Heart left ventricle (tissue), 16 donors: ENCODE results near the gene RNF181. TPM values are rescaled to one million over a fixed set of nuclear protein-coding genes. Genes with fewer than 3 reads are reported as not detected.
"Not testable (repeated sequence)": the region's sequence is repeated elsewhere in the genome, so short reads cannot be mapped to it uniquely, and the experiment has no call there.

Experiments used
- ATAC-seq, 4 donors: fragments of 200-7000 bp; cut with Tn5 transposase; one replicate each; pipeline ENCODE4 v1.9.1; 2020 to 2022; ENCODE audit warnings: moderate library complexity in 4 of 4, mild to moderate bottlenecking in 3 of 4, moderate number of reproducible peaks in 1 of 4
- DNase-seq, 5 donors: peaks; one replicate each; pipeline ENCODE4 v3.0.0-alpha.2; 2020
- H3K27ac ChIP-seq, 12 donors: fragments of 200-600 bp; sonication (generic) in 4 of 12; one replicate each; pipeline versions ENCODE4 v1.5.0 to v1.8.0; 2016 to 2022; ENCODE audit warnings: mild to moderate bottlenecking in 2 of 12
- H3K27me3 ChIP-seq, 9 donors: fragments of 200-600 bp; sonication (generic) in 2 of 9; one replicate each; pipeline versions ENCODE4 v1.5.1 to v1.8.0; 2016 to 2022; ENCODE audit warnings: mild to moderate bottlenecking in 3 of 9
- H3K36me3 ChIP-seq, 9 donors: fragments of 200-600 bp; sonication (generic) in 2 of 9; one replicate each; pipeline versions ENCODE4 v1.5.0 to v1.8.0; 2018 to 2022; ENCODE audit warnings: mild to moderate bottlenecking in 2 of 9
- H3K4me1 ChIP-seq, 12 donors: fragments of 200-600 bp; sonication (generic) in 4 of 12; one replicate each; pipeline versions ENCODE4 v1.5.0 to v1.8.0; 2016 to 2022; ENCODE audit warnings: mild to moderate bottlenecking in 3 of 12
- H3K4me3 ChIP-seq, 12 donors: fragments of 200-600 bp; sonication (generic) in 4 of 12; one replicate each; pipeline versions ENCODE4 v1.5.0 to v1.8.0; 2017 to 2022; ENCODE audit warnings: mild to moderate bottlenecking in 9 of 12, moderate library complexity in 4 of 12
- H3K9me3 ChIP-seq, 12 donors: fragments of 200-600 bp; sonication (generic) in 4 of 12; one replicate each; pipeline versions ENCODE4 v1.5.0 to v1.8.0; 2016 to 2022; ENCODE audit warnings: mild to moderate bottlenecking in 1 of 12
- CTCF ChIP-seq, 12 donors: fragments of 200-600 bp; sonication (generic) in 4 of 12; IDR thresholded peaks; one replicate each; pipeline versions ENCODE4 v1.5.0 to v1.8.0; 2018 to 2022; ENCODE audit warnings: antibody characterized with exemption in 12 of 12, mild to moderate bottlenecking in 5 of 12
- POLR2A ChIP-seq, 2 donors: fragments of 450-650 bp; IDR thresholded peaks; one replicate each; pipeline ENCODE4 v1.6.1; 2017; ENCODE audit warnings: antibody characterized with exemption in 2 of 2, mild to moderate bottlenecking in 2 of 2, moderate library complexity in 2 of 2
- WGBS, 4 donors: extraction: QIAGEN DNeasy Blood & Tissue Kit in 2 of 4; methylation state at CpG; one replicate each; pipeline versions ENCODE4 v1.1.5 to v1.1.7; 2013 to 2018; 5-methylcytosine and 5-hydroxymethylcytosine counted together
- intact Hi-C, 10 donors: fragments of 100-400 bp; cut with DNase I; formaldehyde crosslinking; loops; one replicate each; pipeline versions ENCODE4 v1.11.1 to v1.14.2; 2022
- polyA plus RNA-seq, 2 donors: library from polyadenylated mRNA; stranded (reverse); fragments of 200-250 nt; gene quantifications; one replicate each; pipeline ENCODE4 v1.2.3, GENCODE V29; 2013
- total RNA-seq, 9 donors: library from RNA; depleted of rRNA in 2 of 9; stranded (reverse); fragments of >200 nt in 2 of 9; fragmentation: NEBNext Ultra II Directional in 3 of 9; extraction: Animal tissue kit (Norgen Biotek cat#: 25700) in 3 of 9; gene quantifications; one replicate each; pipeline versions ENCODE4 v1.1.0 to v1.2.4, GENCODE V29; 2016 to 2023
- donor health status: ischemic (EF 13 %, LVEDD 7.1; RV severe dilation, severe dysfunction).
- donor health status: healthy with polysubstance abuse.
- donor health status: DM: no; HTN: yes; CAD: no.
- donor health status: DM: no; HTN: no; CAD: no.
- donor health status: ischemic (EF 25% LVEDD 6.9; RV normal size, moderate dysfunction).
- donor health status: ischemic (EF 25% LVEDD 5.7; RV mildly dilated, moderate dysfunction).
- donor health status: healthy.
- donor health status: DM: yes; HTN: yes; CAD: no.
- donor health status: ischemic (EF 35%, LVEDD 5.7; RV mildly dilated, moderate dysfunction).
- donor health status: nonischemic (EF 11% LVEDD 7.7; RV severe dilation, severe dysfunction).
- donor health status: DM: yes; HTN: yes; CAD: no.
- donor health status: PGD.
- donor health status: ischemic (EF 29% LVEDD 5.4; RV normal size, mild dysfunction).
- donor health status: nonischemic (EF 23%, LVEDD 6.1; RV moderate dilation, normal function).

RNF181 gene
- total and polyA plus RNA-seq, 11 donors = 77.7 to 235 (median 104) TPM

DNA sequence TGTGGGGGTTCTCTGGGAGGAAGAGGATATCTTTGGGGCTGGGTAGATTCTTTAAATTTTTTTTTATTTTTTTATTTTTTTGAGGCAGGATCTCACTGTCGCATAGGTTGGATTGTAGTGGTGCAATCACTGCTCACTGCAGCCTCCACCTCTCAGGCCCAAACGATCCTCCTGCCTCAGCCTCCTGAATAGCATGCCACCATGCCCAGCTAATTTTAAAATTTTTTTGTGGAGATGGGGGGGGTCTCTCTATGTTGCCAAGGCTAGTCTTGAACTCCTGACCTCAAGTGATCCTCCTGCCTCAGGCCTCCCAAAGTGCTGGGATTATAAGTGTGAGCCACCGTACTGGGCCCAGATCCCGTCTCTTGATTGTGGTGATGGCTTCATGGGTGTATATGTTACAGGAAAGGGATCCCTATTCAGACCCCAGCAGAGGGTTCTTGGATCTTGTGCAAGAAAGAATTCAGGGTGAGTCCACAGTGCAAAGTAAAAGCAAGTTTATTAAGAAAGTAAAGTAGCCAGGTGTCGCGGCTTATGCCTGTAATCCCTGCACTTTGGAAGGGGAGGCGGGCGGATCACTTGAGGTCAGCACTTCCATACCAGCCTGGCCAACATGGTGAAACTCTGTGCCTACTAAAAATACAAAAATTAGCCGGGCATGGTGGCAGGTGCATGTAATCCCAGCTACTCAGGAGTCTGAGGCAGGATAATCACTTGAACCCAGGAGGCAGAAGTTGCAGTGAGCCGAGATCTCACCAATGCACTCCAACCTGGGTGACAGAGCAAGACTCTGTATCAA, 18.4 kb downstream of the RNF181 start:
- ATAC-seq (no peak), DNase-seq (peak in 1 of 5 donors; percentile 14)
- H3K9me3 ChIP-seq = no peaks in the 10 kb centered on the region
- peaks cover 6 to 55% (median 29%) of the 10 kb centered on the region in 12 donors for H3K4me1 ChIP-seq
- no peaks in the 10 kb centered on the region for H3K27me3 ChIP-seq
- intact Hi-C loops = loop anchor here in 2 of 10 donors (5.0 kb wide), 1 partner anchor 52 kb away; the partner anchor contains the start of gene GGCX (in 2 of the 2)
- 87 to 94% (median 90%) methylated on average over 10 of the region's 10 CpGs for WGBS, 4 donors
- H3K27ac ChIP-seq = no peak overlapping the region
- peaks cover 0 to 23% (median 9%) of the 10 kb centered on the region in 9 donors for H3K36me3 ChIP-seq
- TF ChIP-seq POLR2A (IDR thresholded peaks at IDR 0.05) = no peak
- TF ChIP-seq CTCF (IDR thresholded peaks at IDR 0.05) = no peak
- H3K4me3 ChIP-seq = no peak overlapping the region

- not testable (repeated sequence) for H3K9me3 ChIP-seq, H3K27me3 ChIP-seq, H3K27ac ChIP-seq, H3K4me3 ChIP-seq, ATAC-seq
- H3K36me3 ChIP-seq = peaks cover 0 to 25% (median 11%) of the 10 kb centered on the region in 9 donors
- peaks cover 6 to 55% (median 26%) of the 10 kb centered on the region in 12 donors for H3K4me1 ChIP-seq
- WGBS, 4 donors = 93 to 96% (median 94%) methylated on average over 7 of the region's 7 CpGs
- intact Hi-C loops = loop anchor here in 5 of 10 donors (5.0 kb wide), 3 partner anchors 52 to 197 kb away; partner anchors contain the start of genes GGCX (in 4 of the 5) and SH2D6 (in 1 of the 5)
- DNase-seq = peak in 1 of 5 donors; percentile 9
Observed at GRCh38 chr2:85614757-85615156, 19.2 kb downstream of the RNF181 start.

- Histone ChIP-seq H3K4me3 (peak overlapping the region in 9 of 12 donors; percentile 67 to 100 (median 100)), H3K36me3 (peaks cover 0 to 28% (median 16%) of the 10 kb centered on the region in 9 donors), H3K27me3 (no peaks in the 10 kb centered on the region), H3K4me1 (peaks cover 6 to 51% (median 21%) of the 10 kb centered on the region in 12 donors), H3K27ac (peak overlapping the region; percentile 44 to 94 (median 90)), H3K9me3 (no peaks in the 10 kb centered on the region)
- ATAC-seq = no peak
- peak in 1 of 5 donors; percentile 27 for DNase-seq
- WGBS, 4 donors = 87 to 90% (median 88%) methylated on average over 17 of the region's 17 CpGs
- intact Hi-C loops = loop anchor here in 3 of 10 donors (5.0 kb wide), 3 partner anchors 53 to 198 kb away; partner anchors contain the start of genes GGCX (in 2 of the 3) and SH2D6 (in 1 of the 3)
- no peak for TF ChIP-seq POLR2A (IDR thresholded peaks at IDR 0.05)
- TF ChIP-seq CTCF (IDR thresholded peaks at IDR 0.05) = no peak
Observed at GRCh38 chr2:85615413-85615728, 19.8 kb downstream of the RNF181 start.

DNA sequence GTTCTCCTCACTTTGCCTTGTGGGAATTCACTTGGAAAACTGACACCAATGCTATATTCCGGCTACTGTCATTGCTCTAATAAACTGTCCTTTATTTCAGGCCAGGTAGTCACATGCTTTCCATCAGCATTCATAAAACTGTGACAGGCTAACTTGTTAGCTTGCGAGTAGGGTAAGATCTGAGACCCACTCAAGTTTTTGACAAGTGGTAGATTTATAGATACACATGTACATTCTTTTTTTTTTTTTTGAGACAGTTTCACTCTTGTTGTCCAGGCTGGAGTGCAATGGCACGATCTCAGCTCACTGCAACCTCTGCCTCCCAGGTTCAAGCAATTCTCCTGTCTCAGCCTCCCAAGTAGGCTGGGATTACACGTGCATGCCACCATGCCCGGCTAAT, 22.2 kb downstream of the RNF181 start:
- intact Hi-C loops = loop anchor here in 3 of 10 donors (5.0 kb wide), 3 partner anchors 55 to 200 kb away; partner anchors contain the start of genes GGCX (in 2 of the 3) and SH2D6 (in 1 of the 3)
- H3K4me3 ChIP-seq = peak overlapping the region in 6 of 12 donors; percentile 91 to 100 (median 99)
- peaks cover 3 to 36% (median 17%) of the 10 kb centered on the region in 12 donors for H3K4me1 ChIP-seq
- H3K9me3 ChIP-seq, ATAC-seq, DNase-seq, H3K27ac ChIP-seq, H3K27me3 ChIP-seq: not testable (repeated sequence)
- 74 to 86% (median 79%) methylated on average over 5 of the region's 5 CpGs for WGBS, 4 donors
- H3K36me3 ChIP-seq = peaks cover 0 to 51% (median 39%) of the 10 kb centered on the region in 9 donors

DNA sequence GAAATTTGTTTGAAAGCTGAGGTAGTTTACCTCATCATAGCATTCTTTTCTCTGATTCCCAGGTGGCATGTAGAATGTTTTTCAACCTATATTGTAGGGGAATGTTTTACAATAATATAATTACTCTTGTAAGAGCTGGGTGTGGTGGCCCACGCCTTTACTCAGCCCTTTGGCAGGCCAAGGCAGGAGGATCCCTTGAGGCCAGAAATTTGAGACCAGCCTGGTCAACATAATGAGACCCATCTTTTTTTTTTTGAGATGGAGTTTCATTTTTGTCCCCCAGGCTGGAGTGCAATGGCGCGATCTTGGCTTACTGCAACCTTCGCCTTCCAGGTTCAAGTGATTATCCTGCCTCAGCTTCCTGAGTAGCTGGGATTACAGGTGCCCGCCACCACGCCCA, 24.1 kb downstream of the RNF181 start:
- TF ChIP-seq POLR2A (IDR thresholded peaks at IDR 0.05) (no peak), CTCF (IDR thresholded peaks at IDR 0.05) (no peak)
- Histone ChIP-seq H3K27ac (no peak overlapping the region), H3K4me3 (no peak overlapping the region), H3K9me3 (no peaks in the 10 kb centered on the region), H3K27me3 (no peaks in the 10 kb centered on the region), H3K36me3 (peaks cover 0 to 70% (median 58%) of the 10 kb centered on the region in 9 donors), H3K4me1 (peaks cover 3 to 44% (median 24%) of the 10 kb centered on the region in 12 donors)
- intact Hi-C loops = loop anchor here in 3 of 10 donors (5.0 kb wide), 3 partner anchors 57 to 202 kb away; partner anchors contain the start of genes GGCX (in 2 of the 3) and SH2D6 (in 1 of the 3)
- ATAC-seq (no peak), DNase-seq (no peak)
- 90 to 92% (median 91%) methylated on average over 6 of the region's 6 CpGs for WGBS, 4 donors
